H9 (cell line): ENCODE data around the gene OXCT1. TPM values are rescaled to one million over a fixed set of nuclear protein-coding genes. Genes with fewer than 3 reads are reported as not detected.

Source experiments
- DNase-seq: peaks from one replicate; pipeline ENCODE4 v3.0.0-alpha.2; 2017
- H2AFZ ChIP-seq: one replicate; pipeline ENCODE4 v1.6.1; 2013; ENCODE audit warnings: mild to moderate bottlenecking, low read length, control low read depth, moderate library complexity
- H2AK5ac ChIP-seq: 2 replicates; pipeline ENCODE4 v1.6.1; 2013; ENCODE audit warnings: low read length, control low read depth, mixed read lengths; ENCODE audit not compliant: insufficient read length
- H2BK120ac ChIP-seq: one replicate; pipeline ENCODE4 v1.6.1; 2013; ENCODE audit warnings: low read depth, mild to moderate bottlenecking, low read length, control low read depth, inconsistent platforms; ENCODE audit not compliant: poor library complexity, severe bottlenecking
- H2BK12ac ChIP-seq: 2 replicates; pipeline ENCODE4 v1.6.1; 2013; ENCODE audit warnings: low read length, control low read depth, mixed read lengths, low read depth; ENCODE audit not compliant: insufficient read length
- H2BK15ac ChIP-seq: 2 replicates; pipeline ENCODE4 v1.6.1; 2013; ENCODE audit warnings: low read depth, low read length, control low read depth
- H2BK20ac ChIP-seq: one replicate; pipeline ENCODE4 v1.6.1; 2013; ENCODE audit warnings: low read depth, mild to moderate bottlenecking, low read length, control low read depth, inconsistent platforms; ENCODE audit not compliant: poor library complexity, severe bottlenecking
- H2BK5ac ChIP-seq: 2 replicates; pipeline ENCODE4 v1.6.1; 2013; ENCODE audit warnings: low read length, control low read depth, mixed read lengths; ENCODE audit not compliant: insufficient read length
- H3K14ac ChIP-seq: 2 replicates; pipeline ENCODE4 v1.6.1; 2013; ENCODE audit warnings: low read length, control low read depth; ENCODE audit not compliant: insufficient read depth
- H3K18ac ChIP-seq: 2 replicates; pipeline ENCODE4 v1.6.1; 2013; ENCODE audit warnings: low read depth, mild to moderate bottlenecking, mixed read lengths, low read length, control low read depth; ENCODE audit not compliant: insufficient read length
- H3K23ac ChIP-seq: 2 replicates; pipeline ENCODE4 v1.6.1; 2013; ENCODE audit warnings: low read length, control low read depth, mixed read lengths, low read depth; ENCODE audit not compliant: insufficient read length
- H3K23me2 ChIP-seq: 2 replicates; pipeline ENCODE4 v1.6.1; 2013; ENCODE audit warnings: low read depth, mild to moderate bottlenecking, mixed read lengths, low read length, control low read depth; ENCODE audit not compliant: insufficient read length, poor library complexity, severe bottlenecking
- H3K27ac ChIP-seq: 2 replicates; pipeline ENCODE4 v1.5.1; 2013; ENCODE audit warnings: low read length, control low read depth, mixed read lengths, low read depth; ENCODE audit not compliant: insufficient read length
- H3K27me3 ChIP-seq: 2 replicates; pipeline ENCODE4 v1.6.1; 2013; ENCODE audit warnings: low read length, control low read depth, inconsistent platforms; ENCODE audit not compliant: insufficient read depth
- H3K4ac ChIP-seq: 2 replicates; pipeline ENCODE4 v1.6.1; 2013; ENCODE audit warnings: low read depth, mild to moderate bottlenecking, control low read depth, inconsistent platforms, low read length, moderate library complexity
- H3K4me1 ChIP-seq: 2 replicates; pipeline ENCODE4 v1.6.1; 2013; ENCODE audit warnings: low read length, control low read depth, inconsistent platforms; ENCODE audit not compliant: insufficient read depth
- H3K4me2 ChIP-seq: 2 replicates; pipeline ENCODE4 v1.6.1; 2013; ENCODE audit warnings: low read length, control low read depth, mixed read lengths; ENCODE audit not compliant: insufficient read length, insufficient read depth
- H3K56ac ChIP-seq: 2 replicates; pipeline ENCODE4 v1.6.1; 2013; ENCODE audit warnings: low read depth, mild to moderate bottlenecking, mixed read lengths, low read length, control low read depth; ENCODE audit not compliant: insufficient read length
- H3K79me1 ChIP-seq: 2 replicates; pipeline ENCODE4 v1.6.1; 2013; ENCODE audit warnings: low read depth, mild to moderate bottlenecking, moderate library complexity, low read length, control low read depth, inconsistent platforms; ENCODE audit not compliant: insufficient read depth, poor library complexity, severe bottlenecking
- H3K79me2 ChIP-seq: 2 replicates; pipeline ENCODE4 v1.6.1; 2013; ENCODE audit warnings: low read length, control low read depth, inconsistent platforms; ENCODE audit not compliant: insufficient read depth
- H3K9ac ChIP-seq: 2 replicates; pipeline ENCODE4 v1.6.1; 2013; ENCODE audit warnings: low read length, control low read depth, mixed read lengths; ENCODE audit not compliant: insufficient read length; ENCODE audit errors: extremely low read depth
- H3K9me3 ChIP-seq: one replicate; pipeline ENCODE4 v1.6.1; 2013; ENCODE audit warnings: low read depth, low read length, inconsistent platforms; ENCODE audit not compliant: control insufficient read depth
- H3T11ph ChIP-seq: one replicate; pipeline ENCODE4 v1.6.1; 2013; ENCODE audit warnings: mild to moderate bottlenecking, low read length, control low read depth, inconsistent platforms
- H4K20me1 ChIP-seq: one replicate; pipeline ENCODE4 v1.6.1; 2013; ENCODE audit not compliant: control insufficient read depth, insufficient read length, insufficient read depth
- H4K5ac ChIP-seq: 2 replicates; pipeline ENCODE4 v1.6.1; 2013; ENCODE audit warnings: low read depth, mild to moderate bottlenecking, mixed read lengths, low read length, control low read depth; ENCODE audit not compliant: insufficient read length
- H4K8ac ChIP-seq: replicated peaks from 2 replicates; pipeline ENCODE4 v1.6.1; 2013; ENCODE audit warnings: low read length, control low read depth, mixed read lengths, low read depth; ENCODE audit not compliant: insufficient read length
- H4K91ac ChIP-seq: 2 replicates; pipeline ENCODE4 v1.6.1; 2013; ENCODE audit warnings: low read depth, mild to moderate bottlenecking, moderate library complexity, mixed read lengths, low read length, control low read depth; ENCODE audit not compliant: insufficient read length
- H3K27ac Mint-ChIP-seq, 3 experiments: 2 replicates in 2 of 3; 3 replicates in 1 of 3; pipeline ENCODE4 v1.8.0; 2020 to 2021; ENCODE audit warnings: mixed read lengths in 3 of 3, mild to moderate bottlenecking in 1 of 3, moderate library complexity in 1 of 3
- H3K27me3 Mint-ChIP-seq: 2 replicates; pipeline ENCODE4 v1.8.0; 2021; ENCODE audit warnings: low read depth, mild to moderate bottlenecking, moderate library complexity, mixed read lengths
- H3K36me3 Mint-ChIP-seq, 3 experiments: 2 replicates in 2 of 3; 3 replicates in 1 of 3; pipeline ENCODE4 v1.8.0; 2020 to 2021; ENCODE audit warnings: low read depth in 3 of 3, mixed read lengths in 3 of 3; ENCODE audit not compliant: insufficient read depth in 1 of 3
- H3K4me1 Mint-ChIP-seq, 2 experiments: 2 replicates each; pipeline ENCODE4 v1.8.0; 2020; ENCODE audit warnings: mixed read lengths in 2 of 2
- H3K4me3 Mint-ChIP-seq, 2 experiments: 2 replicates in 1 of 2; 3 replicates in 1 of 2; pipeline ENCODE4 v1.8.0; 2020 to 2021; ENCODE audit warnings: mild to moderate bottlenecking in 2 of 2, mixed read lengths in 2 of 2, moderate library complexity in 1 of 2
- H3K9me3 Mint-ChIP-seq, 2 experiments: 2 replicates in 1 of 2; 3 replicates in 1 of 2; pipeline ENCODE4 v1.8.0; 2020; ENCODE audit warnings: mild to moderate bottlenecking in 2 of 2, mixed read lengths in 2 of 2, moderate library complexity in 1 of 2
- CTCF ChIP-seq: fragments of 200-600 bp; sonication (generic); conservative IDR thresholded peaks from 3 replicates; pipeline ENCODE4 v1.8.0; 2021; ENCODE audit warnings: antibody characterized with exemption, mild to moderate bottlenecking
- WGBS: extraction: QIAGEN DNeasy Blood & Tissue Kit; methylation state at CpG from one replicate; pipeline ENCODE4 v1.1.7; 2013; ENCODE audit warnings: missing lambda C conversion rate, low lambda C conversion rate, mixed read lengths; ENCODE audit not compliant: insufficient read length; ENCODE audit errors: extremely low coverage; 5-methylcytosine and 5-hydroxymethylcytosine counted together
- total RNA-seq: library from RNA; stranded (reverse); gene quantifications from 2 replicates; pipeline ENCODE4 v1.2.1, GENCODE V29; 2021

Gene OXCT1
- total RNA-seq, 1 experiment from 2014 or later: 25.6 TPM

DNA sequence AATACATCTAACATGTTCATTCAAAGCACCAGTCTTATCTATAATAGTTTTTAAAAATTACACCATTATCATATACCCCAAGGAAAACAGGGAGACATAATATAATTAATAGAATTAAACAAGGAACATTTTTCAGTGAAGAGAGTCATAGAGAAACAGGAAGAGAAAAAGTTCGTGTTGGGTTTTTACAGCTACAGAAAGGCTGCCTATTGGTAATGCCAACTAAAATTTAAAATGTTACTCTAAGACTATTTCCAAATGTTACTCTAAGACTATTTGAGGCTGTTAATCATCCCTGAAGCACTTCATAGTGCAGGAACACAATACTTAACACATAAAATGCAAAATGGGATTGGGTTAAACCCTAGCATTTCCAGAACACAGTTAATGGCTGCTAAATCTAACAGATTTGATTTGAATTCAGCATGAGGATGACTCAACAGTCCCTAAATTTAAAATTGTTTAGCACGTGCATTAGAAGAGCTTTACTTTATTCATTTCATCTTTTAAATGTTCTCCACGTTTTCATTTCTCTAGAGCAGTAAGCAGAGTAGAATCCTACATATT, 54.5 kb downstream of the OXCT1 start:
- no peak overlapping the region for H3K4ac ChIP-seq
- H4K5ac ChIP-seq: no peak overlapping the region
- no peak overlapping the region for H4K8ac ChIP-seq
- H4K91ac ChIP-seq: no peak overlapping the region
- no peak overlapping the region for H3K56ac ChIP-seq
- no peak overlapping the region for H3K4me2 ChIP-seq
- no peak overlapping the region for H2BK120ac ChIP-seq
- no peak for TF ChIP-seq CTCF
- H2AK5ac ChIP-seq: no peak overlapping the region
- H3K27ac Mint-ChIP-seq: 0 out of 7 replicates have a peak overlapping the region, but pooled peaks of 1 of the 3 experiments have one; percentile 22
- H3K27ac ChIP-seq: no peak overlapping the region
- no peaks in the 10 kb centered on the region for H3K9me3 Mint-ChIP-seq
- no peak overlapping the region for H2BK15ac ChIP-seq
- no peak overlapping the region for H3K4me3 Mint-ChIP-seq
- H3K36me3 Mint-ChIP-seq: no peaks in the 10 kb centered on the region
- no peak overlapping the region for H2BK12ac ChIP-seq
- no peaks in the 10 kb centered on the region for H3K27me3 ChIP-seq
- no CpG with 5 or more reads among the region's 3 CpGs for WGBS
- H2BK5ac ChIP-seq: no peak overlapping the region
- H4K20me1 ChIP-seq: no peaks in the 10 kb centered on the region
- H3K4me1 Mint-ChIP-seq: no peaks in the 10 kb centered on the region
- no peaks in the 10 kb centered on the region for H3K9me3 ChIP-seq
- no peak overlapping the region for H3K18ac ChIP-seq
- H3K79me1 ChIP-seq: no peaks in the 10 kb centered on the region
- H3K27me3 Mint-ChIP-seq: no peaks in the 10 kb centered on the region; the same call in 1 of the 2 replicates
- 0 out of 2 replicates have a peak, but pooled peaks cover 2% of the 10 kb centered on the region for H3K79me2 ChIP-seq
- H3K9ac ChIP-seq: no peak overlapping the region
- no peak overlapping the region for H3K23ac ChIP-seq
- no peak overlapping the region for H2AFZ ChIP-seq
- H3K23me2 ChIP-seq: no peaks in the 10 kb centered on the region
- H3T11ph ChIP-seq: no peak overlapping the region
- H3K14ac ChIP-seq: no peak overlapping the region
- DNase-seq: no peak
- no peaks in the 10 kb centered on the region for H3K4me1 ChIP-seq
- no peak overlapping the region for H2BK20ac ChIP-seq
